ENCODE measurements around the gene MS4A1.
"Not testable (repeated sequence)": the region's sequence is repeated elsewhere in the genome, so short reads cannot be mapped to it uniquely, and the experiment has no call there.

The MS4A1 gene

DNA sequence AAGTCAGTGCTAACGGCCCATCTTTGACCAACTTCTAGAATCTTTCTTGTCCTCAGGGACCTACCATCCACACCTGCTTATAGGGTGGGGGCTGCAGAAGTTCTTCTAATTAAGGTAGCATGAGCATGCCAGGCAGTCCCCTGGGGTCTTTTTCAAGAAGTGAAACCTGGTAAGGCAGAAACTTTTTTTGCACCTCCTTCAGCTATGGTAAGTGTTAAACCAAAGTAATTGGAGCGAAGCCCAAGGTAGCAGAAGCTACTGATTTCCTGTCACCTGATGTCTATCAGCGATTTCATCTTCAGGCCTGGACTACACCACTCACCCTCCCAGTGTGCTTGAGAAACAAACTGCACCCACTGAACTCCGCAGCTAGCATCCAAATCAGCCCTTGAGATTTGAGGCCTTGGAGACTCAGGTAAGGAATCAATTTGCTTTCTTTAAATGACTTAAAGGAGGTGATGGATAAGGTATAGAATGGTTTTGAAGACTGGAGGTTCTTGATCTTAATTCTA is at the start of gene MS4A1:
TSS of gene MS4A1 (plus strand) at position 317 of the 512 bp plus-strand sequence. CDS start 6,528 bp downstream, outside the sequence.
- DNase-seq (ENCODE audit: low read depth) = no peak

DNA sequence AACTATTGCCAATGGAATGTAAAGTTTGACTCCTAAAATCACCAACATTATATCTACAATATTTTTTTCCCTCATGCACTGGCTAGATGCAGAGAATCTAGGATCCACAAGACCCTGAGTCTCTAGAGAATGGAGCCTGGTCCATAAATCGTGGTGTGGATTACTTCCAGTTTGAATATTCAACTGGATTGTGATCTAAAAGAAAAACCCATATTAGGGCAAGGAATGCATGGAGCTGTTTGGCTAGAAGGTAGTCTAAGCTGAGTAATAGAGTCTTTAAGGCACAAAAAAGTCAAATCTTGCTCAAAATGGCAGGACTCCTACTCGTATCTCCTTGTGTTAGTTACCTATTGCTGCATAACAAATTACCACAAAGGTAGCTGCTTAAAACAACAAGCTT is 35.6 kb upstream of the MS4A1 start:
- no peak for DNase-seq (ENCODE audit: low read depth)

DNA sequence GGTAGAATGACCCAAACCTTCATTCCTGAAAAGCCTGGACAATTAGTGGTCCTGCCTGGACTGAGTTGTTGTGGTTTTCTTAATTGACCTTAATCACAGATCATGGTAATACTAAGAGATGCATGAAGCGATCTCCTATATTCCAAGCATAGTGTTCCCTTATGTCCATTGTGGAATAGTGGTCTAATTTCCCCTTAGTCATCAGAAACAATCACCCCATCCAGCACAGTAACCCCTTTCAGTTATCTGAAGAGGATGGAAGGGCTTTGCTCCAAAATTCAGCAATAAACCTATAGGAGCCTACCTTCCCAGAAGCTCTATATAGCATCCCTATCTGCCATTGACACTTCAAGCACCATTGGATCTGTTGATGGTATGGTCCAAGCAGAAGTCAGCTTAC is 33.0 kb upstream of the MS4A1 start:
- DNase-seq (ENCODE audit: low read depth) = no peak

DNA sequence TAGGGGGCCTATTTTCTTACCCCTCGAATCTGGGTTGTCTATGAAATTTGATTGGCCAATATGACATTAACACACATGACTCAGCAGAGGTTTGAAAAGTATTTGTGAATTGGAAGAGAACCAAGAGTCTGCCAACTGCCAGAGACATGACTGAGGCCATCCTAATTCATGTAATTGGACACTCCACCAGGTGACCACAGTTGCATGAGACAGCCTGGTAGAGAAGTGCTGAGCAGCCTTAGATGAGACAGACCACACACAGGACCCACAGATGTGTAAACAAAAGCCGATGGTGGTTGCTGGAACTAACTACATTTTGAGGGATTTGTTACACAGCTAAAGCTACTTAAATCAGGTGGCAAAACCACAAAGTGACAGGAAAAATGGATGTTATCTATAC is 27.1 kb upstream of the MS4A1 start:
- no peak for DNase-seq (ENCODE audit: low read depth)

DNA sequence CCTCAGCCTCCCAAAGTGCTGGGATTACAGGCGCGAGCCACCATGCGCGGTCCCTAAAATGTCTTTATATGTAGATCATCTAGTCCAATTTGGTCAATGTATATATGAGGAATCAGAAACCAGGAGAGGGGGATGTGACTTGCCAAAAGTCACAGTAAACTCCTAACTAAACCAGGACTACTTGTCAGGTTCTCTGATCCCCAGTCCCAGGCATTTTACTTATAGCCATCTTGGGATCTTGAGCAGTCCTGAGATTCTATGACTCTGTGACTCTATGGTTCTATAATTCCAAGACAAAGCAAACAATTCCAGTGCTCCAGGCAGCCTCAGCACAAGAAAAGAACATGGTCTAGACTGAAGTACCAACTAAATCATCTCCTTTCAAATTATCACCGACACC is 26.4 kb upstream of the MS4A1 start, which contains the start of gene MS4A5:
TSS of gene MS4A5 (plus strand) at position 301 of the 400 bp plus-strand sequence. CDS start 103 bp downstream, outside the sequence.
- DNase-seq (ENCODE audit: low read depth) = no peak

DNA sequence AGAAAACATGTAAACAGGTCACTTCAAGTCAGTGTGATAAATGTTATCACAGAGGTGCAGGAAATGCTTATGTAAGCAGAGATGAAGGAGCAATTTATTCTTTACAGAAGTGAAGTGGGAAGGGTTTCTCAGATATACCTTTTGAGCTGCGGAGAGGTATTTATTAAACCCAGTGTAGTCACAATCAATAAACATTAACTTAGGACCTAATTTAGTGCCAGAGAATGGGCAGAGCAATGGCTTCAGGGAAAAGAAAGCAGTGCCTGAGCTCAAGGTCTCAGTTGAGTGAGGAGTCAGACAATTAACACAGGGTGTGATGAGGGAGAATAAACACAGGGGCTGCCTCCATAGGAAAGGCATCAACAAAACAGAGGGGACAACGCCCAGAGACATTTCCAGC is 24.4 kb upstream of the MS4A1 start:
- DNase-seq (ENCODE audit: low read depth) = no peak

DNA sequence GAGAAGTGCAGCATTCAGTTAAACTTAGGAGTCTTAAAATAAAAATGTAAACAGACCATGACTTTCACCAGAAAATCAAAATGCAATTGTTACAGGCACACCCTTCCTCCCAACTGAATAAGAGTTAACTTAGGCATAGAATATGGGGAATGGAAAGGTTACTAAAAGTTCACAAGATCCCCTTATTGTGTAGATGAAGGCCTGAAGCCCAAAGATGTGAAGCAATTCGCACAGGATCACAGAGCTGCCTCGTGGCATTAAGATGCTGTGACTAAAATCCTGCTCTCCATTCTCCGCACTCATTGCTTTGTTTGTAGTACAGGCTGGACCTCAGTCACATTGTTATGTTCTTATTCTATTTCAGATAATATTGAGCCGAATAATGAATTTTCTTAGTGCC is 22.2 kb upstream of the MS4A1 start:
- DNase-seq (ENCODE audit: low read depth) = no peak

DNA sequence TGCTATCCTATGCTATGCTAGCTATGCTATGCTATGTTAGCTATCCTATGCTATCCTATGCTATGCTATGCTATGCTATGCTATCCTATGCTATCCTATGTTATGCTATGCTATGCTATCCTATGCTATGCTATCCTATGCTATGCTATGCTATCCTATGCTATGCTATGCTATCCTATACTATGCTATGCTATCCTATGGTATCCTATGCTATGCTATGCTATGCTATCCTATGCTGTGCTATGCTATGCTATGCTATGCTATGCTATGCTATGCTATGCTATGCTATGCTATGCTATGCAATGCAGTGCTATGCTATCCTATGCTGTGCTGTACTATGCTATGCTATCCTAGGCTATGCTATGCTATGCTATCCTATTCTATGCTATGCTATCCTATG is 8.6 kb upstream of the MS4A1 start:
- DNase-seq (ENCODE audit: low read depth) = no peak

DNA sequence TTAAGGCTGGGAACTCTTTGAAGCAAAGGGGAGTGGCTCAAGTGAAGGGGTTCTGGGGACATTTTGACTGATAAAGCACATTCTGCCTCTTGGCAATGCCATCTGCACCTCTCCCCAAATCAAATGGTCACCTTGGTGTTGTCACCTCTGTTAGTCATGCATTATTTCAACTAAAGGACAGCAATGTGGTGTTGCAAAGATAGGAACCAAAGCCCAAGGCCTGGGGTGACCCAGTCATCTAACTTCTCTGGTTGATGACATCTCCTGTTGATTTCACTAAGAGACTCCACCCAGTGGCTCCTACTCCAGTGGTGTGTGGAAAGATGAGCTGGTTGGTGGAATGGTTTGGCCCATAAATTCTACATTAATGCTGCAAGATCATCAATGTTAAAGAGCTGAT is 7.8 kb upstream of the MS4A1 start:
- no peak for DNase-seq (ENCODE audit: low read depth)

DNA sequence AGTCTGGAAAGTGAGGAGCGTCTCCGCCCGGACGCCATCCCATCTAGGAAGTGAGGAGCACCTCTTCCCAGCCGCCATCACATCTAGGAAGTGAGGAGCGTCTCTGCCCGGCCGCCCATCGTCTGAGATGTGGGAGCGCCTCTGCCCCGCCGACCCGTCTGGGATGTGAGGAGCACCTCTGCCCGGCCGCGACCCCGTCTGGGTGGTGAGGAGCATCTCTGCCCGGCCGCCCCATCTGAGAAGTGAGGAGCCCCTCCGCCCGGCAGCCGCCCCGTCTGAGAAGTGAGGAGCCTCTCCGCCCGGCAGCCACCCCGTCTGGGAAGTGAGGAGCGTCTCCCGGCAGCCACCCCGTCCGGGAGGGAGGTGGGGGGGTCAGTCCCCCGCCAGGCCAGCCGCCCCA is 4.5 kb upstream of the MS4A1 start:
- DNase-seq (ENCODE audit: low read depth) = not testable (repeated sequence)

DNA sequence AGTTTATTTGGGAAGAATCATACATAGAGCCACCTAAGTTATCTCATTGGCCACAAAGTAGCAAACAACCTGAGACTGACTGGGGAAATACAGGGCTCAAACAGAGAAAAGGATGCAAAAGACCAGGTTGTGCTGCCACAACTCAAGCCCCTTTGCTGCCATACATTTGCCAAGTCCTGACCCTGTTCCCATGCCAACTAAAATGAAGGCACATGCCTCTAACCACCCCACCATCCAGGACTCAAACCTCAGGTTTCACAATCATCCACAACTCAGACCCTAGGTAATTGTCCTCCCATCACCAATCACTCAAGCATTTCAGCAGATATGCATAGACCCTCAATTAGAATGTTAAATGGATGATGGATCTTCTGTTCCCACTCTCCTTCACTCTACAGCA is 1.4 kb upstream of the MS4A1 start:
- DNase-seq (ENCODE audit: low read depth) = no peak

DNA sequence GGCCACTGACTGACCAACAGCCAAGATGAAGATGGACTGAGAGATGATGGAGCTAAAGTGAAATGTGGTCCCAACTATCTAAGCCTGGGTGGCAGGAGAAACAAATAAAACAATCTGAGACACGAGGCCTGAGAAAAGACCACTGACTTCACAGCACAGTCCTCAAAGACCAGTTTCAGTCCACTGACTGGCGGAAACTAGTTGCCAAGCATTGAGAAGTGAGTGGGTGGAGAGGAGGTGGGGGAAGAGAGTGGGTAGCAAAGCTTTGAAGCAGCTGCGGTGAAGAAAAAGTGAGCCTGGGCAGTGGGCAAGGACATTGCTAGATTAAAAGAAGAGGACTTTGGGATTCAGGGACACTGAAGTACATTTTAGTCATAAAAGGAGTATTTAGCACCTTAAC is 1.9 kb downstream of the MS4A1 start:
- DNase-seq (ENCODE audit: low read depth) = no peak

DNA sequence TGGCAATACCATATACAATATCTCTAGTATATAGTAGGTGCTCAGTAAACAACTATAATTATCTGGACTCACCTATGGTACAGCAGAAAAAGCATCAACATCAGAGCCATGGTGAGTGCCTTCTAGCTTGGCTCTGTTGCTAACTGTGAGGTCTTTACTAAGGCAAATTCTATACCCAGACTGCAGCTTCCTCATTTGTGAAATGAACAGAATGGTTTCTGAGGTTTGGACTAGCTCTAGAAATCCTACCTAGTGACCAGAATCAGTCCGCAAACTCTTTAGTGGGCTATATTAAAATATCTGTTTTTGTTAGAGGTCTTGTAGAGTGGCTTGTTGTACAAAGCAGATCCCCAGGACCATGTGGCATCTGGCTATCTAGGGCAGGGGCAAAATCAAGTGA is 3.7 kb downstream of the MS4A1 start:
- DNase-seq (ENCODE audit: low read depth) = no peak

DNA sequence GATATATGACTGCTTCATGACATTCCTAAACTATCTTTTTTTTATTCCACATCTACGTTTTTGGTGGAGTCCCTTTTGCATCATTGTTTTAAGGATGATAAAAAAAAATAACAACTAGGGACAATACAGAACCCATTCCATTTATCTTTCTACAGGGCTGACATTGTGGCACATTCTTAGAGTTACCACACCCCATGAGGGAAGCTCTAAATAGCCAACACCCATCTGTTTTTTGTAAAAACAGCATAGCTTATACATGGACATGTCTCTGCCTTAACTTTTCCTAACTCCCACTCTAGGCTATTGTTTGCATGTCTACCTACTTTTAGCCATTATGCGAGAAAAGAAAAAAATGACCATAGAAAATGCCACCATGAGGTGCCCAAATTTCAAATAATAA is 13.2 kb downstream of the MS4A1 start:
- DNase-seq (ENCODE audit: low read depth) = no peak

DNA sequence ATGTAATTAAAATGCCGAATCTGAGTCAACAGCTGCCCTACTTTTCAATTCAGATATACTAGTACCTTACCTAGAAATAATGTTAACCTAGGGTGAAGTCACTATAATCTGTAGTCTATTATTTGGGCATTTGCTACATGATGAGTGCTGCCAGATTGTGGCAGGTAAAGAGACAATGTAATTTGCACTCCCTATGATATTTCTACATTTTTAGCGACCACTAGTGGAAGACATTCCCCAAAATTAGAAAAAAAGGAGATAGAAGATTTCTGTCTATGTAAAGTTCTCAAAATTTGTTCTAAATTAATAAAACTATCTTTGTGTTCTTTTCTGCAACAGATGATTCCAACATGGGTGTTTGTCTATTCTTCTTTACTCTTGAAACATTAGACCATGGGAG is 14.1 kb downstream of the MS4A1 start:
- DNase-seq (ENCODE audit: low read depth) = no peak

DNA sequence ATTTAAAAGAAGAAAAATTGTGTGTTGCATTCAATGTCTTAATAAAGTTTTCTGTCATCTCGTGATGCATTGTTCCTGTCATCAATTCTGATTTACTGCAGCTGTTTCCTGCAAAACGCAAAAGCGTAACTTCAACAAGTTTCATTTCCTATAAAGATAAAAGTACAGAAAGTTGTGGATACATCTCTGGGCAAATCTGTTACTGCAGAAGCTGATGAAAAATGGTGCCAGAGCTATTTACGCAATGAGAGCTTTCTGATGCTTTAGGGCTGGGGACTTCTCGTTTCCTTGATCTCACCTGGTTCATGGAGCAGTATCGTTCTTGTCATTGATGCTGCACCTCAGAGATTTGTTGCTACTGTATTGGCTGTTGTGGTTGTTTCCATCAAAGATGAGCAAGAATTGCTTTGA is 21.4 kb downstream of the MS4A1 start:
- no peak for DNase-seq (ENCODE audit: low read depth)

DNA sequence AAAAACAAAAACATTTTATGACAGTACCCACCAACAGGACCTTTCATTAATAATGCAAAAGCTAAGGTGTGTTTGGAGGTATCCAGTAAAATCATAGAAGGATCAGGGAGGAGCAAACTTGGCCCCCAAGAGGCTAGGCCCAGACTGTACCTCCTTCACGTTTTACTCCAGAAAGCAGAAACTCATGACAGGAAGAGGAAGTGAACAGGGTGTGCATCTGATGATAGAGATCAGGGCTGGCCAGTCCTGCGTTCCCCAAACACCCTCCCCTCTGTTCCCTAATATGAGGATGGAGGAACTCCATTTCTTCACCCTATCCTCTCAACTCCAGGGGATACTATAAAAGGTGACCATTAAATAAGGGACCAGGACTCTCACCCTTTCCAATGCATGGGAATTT is 26.7 kb downstream of the MS4A1 start:
- DNase-seq (ENCODE audit: low read depth) = no peak

DNA sequence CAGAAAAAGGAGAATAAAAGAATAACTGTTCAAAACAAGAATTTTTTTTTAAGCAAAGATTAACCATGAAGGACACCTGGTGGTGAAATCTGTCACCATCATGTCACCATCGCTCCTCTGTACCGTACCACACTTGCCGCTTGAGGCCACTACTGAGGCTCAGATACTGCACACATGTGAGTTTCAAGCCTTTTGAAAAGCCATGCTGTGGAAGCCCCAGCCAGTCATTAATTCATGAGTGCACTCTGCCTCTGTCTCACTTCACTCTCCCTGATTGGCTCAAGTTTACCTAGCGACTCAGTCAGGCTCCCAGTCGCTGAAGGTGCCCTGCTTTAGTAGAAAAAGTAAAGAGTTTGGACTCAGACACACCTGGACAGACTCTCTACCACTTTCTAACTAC is 30.3 kb downstream of the MS4A1 start:
- DNase-seq (ENCODE audit: low read depth) = no peak

DNA sequence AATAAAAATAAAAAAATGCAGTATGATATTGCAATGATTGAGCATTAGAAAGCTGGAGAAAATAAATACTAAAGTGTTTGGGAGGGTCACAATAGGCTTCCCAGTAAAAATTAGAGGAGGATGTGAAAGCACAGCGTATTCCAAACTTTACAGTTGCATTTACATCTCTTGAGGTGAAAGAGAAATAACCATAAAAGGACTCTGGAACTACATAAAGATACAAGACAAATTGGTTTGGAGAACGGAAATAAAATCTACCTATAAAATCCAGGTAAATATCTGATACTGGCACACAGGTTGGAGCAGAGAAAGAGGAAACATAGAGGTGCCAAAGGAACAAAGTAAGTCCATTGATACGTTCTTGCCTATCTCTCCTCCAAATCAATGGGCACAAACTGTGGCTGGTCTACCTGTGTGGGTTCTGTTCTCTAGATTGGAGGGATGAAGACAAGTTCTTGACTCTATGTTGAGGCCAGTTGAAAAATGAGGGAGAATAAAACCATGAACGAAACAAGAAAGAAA is 36.9 kb downstream of the MS4A1 start, which contains the start of gene MS4A12:
TSS of gene MS4A12 (plus strand) at position 291 of the 522 bp plus-strand sequence. CDS start 4,541 bp downstream, outside the sequence.
- no peak for DNase-seq (ENCODE audit: low read depth)

DNA sequence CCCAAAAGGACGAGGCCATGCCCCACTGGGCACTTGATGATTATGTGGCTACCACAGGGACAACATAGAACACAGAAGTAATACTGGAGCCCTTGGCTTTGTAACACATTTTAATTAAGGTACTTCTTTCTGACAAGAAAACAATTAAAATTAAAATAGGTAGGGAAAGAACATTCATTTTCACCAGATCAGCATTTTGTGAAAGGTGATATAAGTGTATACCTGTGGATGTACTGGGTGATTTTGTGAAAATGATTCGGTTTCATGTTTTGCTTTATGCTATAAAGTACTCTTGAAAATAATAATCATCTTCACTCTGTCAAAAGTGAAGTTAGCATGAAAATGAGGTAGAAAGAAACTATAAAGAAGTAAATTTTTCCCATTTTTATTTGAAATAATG is 37.8 kb downstream of the MS4A1 start:
- DNase-seq (ENCODE audit: low read depth) = no peak

DNA sequence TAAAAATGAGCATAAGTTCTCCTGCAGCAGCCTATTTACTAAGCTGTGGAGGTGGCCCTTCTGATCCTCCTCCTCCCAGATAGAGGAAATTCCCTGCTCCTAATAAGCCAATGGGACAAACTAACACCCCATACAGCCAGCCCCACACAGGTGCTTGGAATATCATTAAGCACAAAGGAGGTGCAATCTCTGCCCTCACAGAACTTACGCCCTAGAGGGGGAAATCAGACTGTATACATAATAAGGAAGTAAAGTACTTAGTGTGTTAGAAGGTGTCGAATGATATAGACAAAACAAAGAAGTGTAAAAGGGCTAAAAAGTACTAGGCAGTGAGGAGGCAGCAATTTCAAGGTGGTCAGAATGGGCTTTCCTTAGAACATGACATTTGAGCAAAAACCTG is 42.8 kb downstream of the MS4A1 start:
- no peak for DNase-seq (ENCODE audit: low read depth)

DNA sequence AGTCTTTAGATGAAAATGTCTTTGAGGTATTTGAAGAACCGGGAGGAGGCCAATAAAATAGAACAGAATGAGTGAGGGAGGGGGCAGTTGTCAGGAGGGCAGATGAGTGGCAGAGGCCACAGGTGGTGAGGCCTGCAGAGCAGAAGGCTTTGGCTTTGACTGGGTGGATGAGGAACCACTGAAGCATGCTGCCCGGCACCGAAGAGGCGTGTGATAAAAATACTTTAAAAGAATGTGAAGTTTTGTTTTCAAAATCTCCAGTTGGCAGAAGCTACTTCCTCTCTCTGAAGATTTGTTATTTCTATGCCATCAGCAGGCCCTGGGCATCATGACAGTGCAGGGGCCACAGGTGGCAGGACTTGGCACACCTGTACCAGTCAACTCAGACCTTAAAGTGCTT is 43.2 kb downstream of the MS4A1 start:
- no peak for DNase-seq (ENCODE audit: low read depth)

DNA sequence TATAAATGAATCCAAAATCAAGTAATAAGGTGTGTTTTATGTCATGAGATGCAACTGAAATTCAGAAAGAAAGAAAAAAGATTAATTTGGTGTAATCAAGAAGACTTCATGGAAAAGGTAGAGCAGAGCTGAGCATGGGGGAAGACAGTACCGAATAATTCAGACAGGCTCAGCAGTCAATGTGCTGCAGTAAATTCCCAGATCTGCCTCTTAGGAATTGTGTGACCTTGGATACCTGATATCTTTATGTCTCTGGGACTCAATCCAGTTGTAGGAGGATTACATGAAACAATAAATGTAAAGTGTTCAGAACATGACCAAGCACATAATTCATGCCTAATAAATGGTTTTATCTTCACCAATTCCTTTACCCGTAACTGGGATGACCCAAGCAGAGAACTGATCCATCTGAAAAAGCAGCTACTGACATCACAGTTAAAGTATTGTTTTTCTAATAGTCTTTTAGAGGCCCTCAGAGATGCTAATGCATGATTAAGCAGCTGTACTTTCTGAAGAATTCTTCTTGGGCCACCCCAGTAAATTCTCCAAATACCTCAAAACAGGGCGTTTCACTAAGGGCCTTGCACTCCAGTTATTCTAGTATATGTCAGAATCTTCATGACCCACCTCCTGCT is 44.7 kb downstream of the MS4A1 start:
- no peak for DNase-seq (ENCODE audit: low read depth)

DNA sequence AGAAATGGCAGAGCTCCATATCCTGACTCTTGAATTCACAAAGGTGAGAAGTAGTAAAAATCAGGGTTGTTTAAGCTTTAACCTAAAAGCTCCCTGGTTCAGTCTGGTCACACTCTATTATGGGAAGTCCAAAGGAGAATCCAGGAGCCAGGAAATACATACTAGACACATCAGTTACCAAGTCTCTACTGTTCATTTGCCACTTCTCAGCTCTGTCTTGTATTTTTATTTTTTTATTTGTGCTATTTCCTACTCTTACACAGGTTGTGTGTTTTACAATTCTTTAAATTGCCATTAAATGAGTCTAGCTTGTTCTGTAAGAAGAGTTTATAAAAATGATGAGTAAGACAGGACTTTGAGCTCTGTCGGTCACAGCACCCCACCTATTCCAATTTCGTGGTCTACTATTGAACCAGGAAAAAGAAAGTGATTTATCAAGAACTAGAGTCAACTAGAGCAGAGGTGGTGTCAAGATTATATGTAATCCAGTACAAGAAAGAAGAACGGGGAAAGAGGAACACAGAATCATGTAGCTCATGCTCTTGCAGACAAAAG is 46.7 kb downstream of the MS4A1 start:
- DNase-seq (ENCODE audit: low read depth) = no peak
